NB4 (cell line): Measurements from ENCODE around the gene KIRREL3.
"Not testable (repeated sequence)": the region's sequence is repeated elsewhere in the genome, so short reads cannot be mapped to it uniquely, and the experiment has no call there.

ENCODE experiments used
- DNase-seq: peaks from one replicate; pipeline ENCODE4 v3.0.0; 2010; ENCODE audit warnings: low read depth
- H3K4me3 ChIP-seq: one replicate; pipeline ENCODE4 v1.5.1; 2011; ENCODE audit warnings: mild to moderate bottlenecking, low read depth, low read length, moderate library complexity
- MYC ChIP-seq: IDR thresholded peaks from 2 replicates; pipeline ENCODE4 v1.6.1; 2011; ENCODE audit warnings: low read depth, low read length
- POLR2A ChIP-seq: IDR thresholded peaks from 2 replicates; pipeline ENCODE4 v1.6.1; 2011; ENCODE audit warnings: mild to moderate bottlenecking; ENCODE audit not compliant: insufficient read length; ENCODE audit errors: extremely low read depth
- TF ChIP-seq, protein P1 (sequence below): IDR thresholded peaks from 2 replicates; pipeline ENCODE4 v1.6.1; 2011; ENCODE audit warnings: low read depth, low read length
- TF ChIP-seq, protein P2 (sequence below): IDR thresholded peaks from one replicate; pipeline ENCODE4 v1.5.1; 2012; ENCODE audit warnings: low read depth, low read length

The KIRREL3 gene

DNA sequence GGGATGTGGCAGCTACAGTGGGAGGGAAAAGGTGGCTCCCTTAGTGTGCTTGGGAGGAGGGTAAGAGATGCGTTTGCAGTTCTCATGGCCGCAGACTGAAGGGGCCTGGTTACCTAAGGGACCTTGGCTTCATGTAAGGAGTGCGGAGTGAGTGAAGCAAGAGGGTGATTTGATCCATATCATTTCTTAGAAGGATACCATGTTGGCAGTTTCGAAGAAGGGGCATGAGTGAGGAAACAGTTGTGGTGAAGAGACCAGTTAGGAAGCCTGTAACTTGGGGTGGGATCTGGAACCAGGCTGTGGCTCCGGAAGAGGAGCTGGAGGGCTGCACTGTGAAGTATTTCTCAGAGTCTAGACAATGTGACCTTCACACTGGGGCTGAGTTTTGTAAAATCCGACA lies 600.1 kb downstream of the KIRREL3 start:
- no peak overlapping the region for H3K4me3 ChIP-seq
- TF ChIP-seq MYC (no peak), POLR2A (no peak)
- TF ChIP-seq, protein P1, sequence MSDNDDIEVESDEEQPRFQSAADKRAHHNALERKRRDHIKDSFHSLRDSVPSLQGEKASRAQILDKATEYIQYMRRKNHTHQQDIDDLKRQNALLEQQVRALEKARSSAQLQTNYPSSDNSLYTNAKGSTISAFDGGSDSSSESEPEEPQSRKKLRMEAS, result no peak
- TF ChIP-seq, protein P2, sequence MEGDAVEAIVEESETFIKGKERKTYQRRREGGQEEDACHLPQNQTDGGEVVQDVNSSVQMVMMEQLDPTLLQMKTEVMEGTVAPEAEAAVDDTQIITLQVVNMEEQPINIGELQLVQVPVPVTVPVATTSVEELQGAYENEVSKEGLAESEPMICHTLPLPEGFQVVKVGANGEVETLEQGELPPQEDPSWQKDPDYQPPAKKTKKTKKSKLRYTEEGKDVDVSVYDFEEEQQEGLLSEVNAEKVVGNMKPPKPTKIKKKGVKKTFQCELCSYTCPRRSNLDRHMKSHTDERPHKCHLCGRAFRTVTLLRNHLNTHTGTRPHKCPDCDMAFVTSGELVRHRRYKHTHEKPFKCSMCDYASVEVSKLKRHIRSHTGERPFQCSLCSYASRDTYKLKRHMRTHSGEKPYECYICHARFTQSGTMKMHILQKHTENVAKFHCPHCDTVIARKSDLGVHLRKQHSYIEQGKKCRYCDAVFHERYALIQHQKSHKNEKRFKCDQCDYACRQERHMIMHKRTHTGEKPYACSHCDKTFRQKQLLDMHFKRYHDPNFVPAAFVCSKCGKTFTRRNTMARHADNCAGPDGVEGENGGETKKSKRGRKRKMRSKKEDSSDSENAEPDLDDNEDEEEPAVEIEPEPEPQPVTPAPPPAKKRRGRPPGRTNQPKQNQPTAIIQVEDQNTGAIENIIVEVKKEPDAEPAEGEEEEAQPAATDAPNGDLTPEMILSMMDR, result no peak
- no peak for DNase-seq

- H3K4me3 ChIP-seq, result no peak overlapping the region
- TF ChIP-seq POLR2A (no peak), MYC (no peak)
- no peak for DNase-seq
Measured at GRCh38 chr11:126400019-126400418, 600.6 kb downstream of the KIRREL3 start.

- TF ChIP-seq MYC (no peak), POLR2A (no peak)
- TF ChIP-seq, protein P2, result no peak
- TF ChIP-seq, protein P1, result no peak
- H3K4me3 ChIP-seq, result no peak overlapping the region
- DNase-seq, result no peak
Measured at GRCh38 chr11:126398721-126399120, 601.8 kb downstream of the KIRREL3 start.

- TF ChIP-seq POLR2A (no peak), MYC (no peak)
- TF ChIP-seq, protein P1, result no peak
- TF ChIP-seq, protein P2, result no peak
- DNase-seq, result no peak
- H3K4me3 ChIP-seq, result no peak overlapping the region
Measured at GRCh38 chr11:126398296-126398695, 602.3 kb downstream of the KIRREL3 start.

- H3K4me3 ChIP-seq, result no peak overlapping the region
- TF ChIP-seq, protein P1, result no peak
- TF ChIP-seq POLR2A (no peak), MYC (no peak)
- TF ChIP-seq, protein P2, result no peak
- no peak for DNase-seq
Measured at GRCh38 chr11:126396965-126397364, 603.6 kb downstream of the KIRREL3 start.

- not testable (repeated sequence) for DNase-seq, H3K4me3 ChIP-seq
Measured at GRCh38 chr11:126396266-126396665, 604.3 kb downstream of the KIRREL3 start.

GRCh38 chr11:126395784-126396183 lies 604.8 kb downstream of the KIRREL3 start:
- H3K4me3 ChIP-seq, DNase-seq: not testable (repeated sequence)

- H3K4me3 ChIP-seq, result not testable (repeated sequence)
Measured at GRCh38 chr11:126394634-126395072, 605.9 kb downstream of the KIRREL3 start.

More at GRCh38 chr11:126394634-126395072, 605.9 kb downstream of the KIRREL3 start:
- DNase-seq, result not testable (repeated sequence)
